Naive thymus-derived CD4-positive, alpha-beta T cell (primary cell): ENCODE data around the gene PLEKHJ1. TPM values are rescaled to one million over a fixed set of nuclear protein-coding genes. Genes with fewer than 3 reads are reported as not detected.

Source experiments
- ATAC-seq: fragments of 150-1000 bp; cut with Tn5 transposase; 2 replicates; pipeline ENCODE4 v1.10.0; 2021; ENCODE audit warnings: mild to moderate bottlenecking, moderate library complexity
- CTCF ChIA-PET: fragments of 350-600 bp; sonication (Branson Sonifier 250); formaldehyde crosslinking; loops from one replicate; lab custom pipeline; 2021; ENCODE audit warnings: antibody characterized with exemption; lab: Charles Lee
- POLR2A ChIA-PET: fragments of 350-600 bp; sonication (Branson Sonifier 250); formaldehyde crosslinking; loops from one replicate; lab custom pipeline; 2021; ENCODE audit warnings: antibody characterized with exemption, inconsistent platforms; lab: Charles Lee
- DNase-seq, 9 donors: peaks; one replicate each; pipeline versions ENCODE4 v3.0.0 to v3.0.0-alpha.2; 2020 to 2022; ENCODE audit warnings: mixed read lengths in 1 of 9
- H3K27ac ChIP-seq: one replicate; pipeline ENCODE4 v1.7.0; 2013; ENCODE audit warnings: mild to moderate bottlenecking, low read depth, low read length, moderate library complexity
- H3K27me3 ChIP-seq, 2 donors: one replicate each; pipeline ENCODE4 v1.7.0; 2013; ENCODE audit warnings: low read length in 2 of 2, mild to moderate bottlenecking in 2 of 2, moderate library complexity in 2 of 2; ENCODE audit not compliant: control insufficient read depth in 2 of 2, insufficient read depth in 2 of 2
- H3K36me3 ChIP-seq, 3 experiments: 1 replicate in 2 of 3; 2 replicates in 1 of 3; pipeline ENCODE4 v1.7.0; 2013; ENCODE audit warnings: low read length in 3 of 3, mild to moderate bottlenecking in 3 of 3, moderate library complexity in 1 of 3; ENCODE audit not compliant: insufficient read depth in 3 of 3, control insufficient read depth in 2 of 3
- H3K4me1 ChIP-seq, 2 donors: one replicate each; pipeline ENCODE4 v1.7.0; 2013; ENCODE audit warnings: low read length in 2 of 2, mild to moderate bottlenecking in 2 of 2, moderate library complexity in 1 of 2; ENCODE audit not compliant: control insufficient read depth in 2 of 2, insufficient read depth in 2 of 2
- H3K4me3 ChIP-seq: 2 replicates; pipeline ENCODE4 v1.7.0; 2013; ENCODE audit warnings: mild to moderate bottlenecking, low read length
- H3K9me3 ChIP-seq, 3 experiments: 1 replicate in 2 of 3; 2 replicates in 1 of 3; pipeline ENCODE4 v1.7.0; 2013; ENCODE audit warnings: low read length in 3 of 3; ENCODE audit not compliant: control insufficient read depth in 2 of 3
- H3K27ac Mint-ChIP-seq, 9 donors: one replicate each; pipeline ENCODE4 v1.8.0; 2020 to 2022; ENCODE audit warnings: mixed read lengths in 9 of 9, mild to moderate bottlenecking in 8 of 9, moderate library complexity in 5 of 9, inconsistent platforms in 2 of 9
- H3K27me3 Mint-ChIP-seq, 5 donors: one replicate each; pipeline ENCODE4 v1.8.0; 2021 to 2022; ENCODE audit warnings: mixed read lengths in 5 of 5, mild to moderate bottlenecking in 1 of 5
- H3K36me3 Mint-ChIP-seq, 5 donors: one replicate each; pipeline ENCODE4 v1.8.0; 2020 to 2022; ENCODE audit warnings: mixed read lengths in 5 of 5, mild to moderate bottlenecking in 3 of 5, inconsistent platforms in 1 of 5
- H3K4me1 Mint-ChIP-seq, 7 donors: one replicate each; pipeline ENCODE4 v1.8.0; 2020 to 2022; ENCODE audit warnings: mixed read lengths in 7 of 7, mild to moderate bottlenecking in 3 of 7, inconsistent platforms in 1 of 7
- H3K4me3 Mint-ChIP-seq, 10 donors: one replicate each; pipeline ENCODE4 v1.8.0; 2020 to 2022; ENCODE audit warnings: mild to moderate bottlenecking in 10 of 10, mixed read lengths in 10 of 10, moderate library complexity in 6 of 10, inconsistent platforms in 2 of 10
- H3K9me3 Mint-ChIP-seq, 11 donors: one replicate each; pipeline ENCODE4 v1.8.0; 2020 to 2022; ENCODE audit warnings: mixed read lengths in 11 of 11, mild to moderate bottlenecking in 4 of 11, inconsistent platforms in 1 of 11, moderate library complexity in 1 of 11
- intact Hi-C, 2 donors: fragments of 100-400 bp; cut with micrococcal nuclease; formaldehyde crosslinking; loops; one replicate each; pipeline ENCODE4 v1.15.1; 2023
- polyA plus RNA-seq, 2 donors: library from polyadenylated mRNA; unstranded; fragments of 300-500 nt; fragmentation: Illumina TruSeq; gene quantifications; one replicate each; pipeline ENCODE4 v1.2.3, GENCODE V29; 2021
- total RNA-seq, 6 experiments: library from RNA in 5 of 6; stranded (reverse) in 5 of 6; gene quantifications; 1 replicate in 5 of 6; 2 replicates in 1 of 6; pipeline ENCODE4 v1.2.3 and lab custom pipeline; 2021 to 2026

The PLEKHJ1 gene
- total and polyA plus RNA-seq, 7 experiments from 2014 or later: 32.9 to 123 (median 51.3) TPM

- intact Hi-C loops: no loop called here
- peaks cover 2 to 11% (median 5%) of the 10 kb centered on the region in 7 donors for H3K4me1 Mint-ChIP-seq
- CTCF ChIA-PET: no interaction called here
- Histone ChIP-seq H3K27me3 (no peaks in the 10 kb centered on the region), H3K27ac (no peak overlapping the region), H3K36me3 (peaks cover 18 to 64% (median 33%) of the 10 kb centered on the region in 3 experiments), H3K4me3 (no peak overlapping the region), H3K9me3 (no peaks in the 10 kb centered on the region), H3K4me1 (peaks cover 8 to 18% of the 10 kb centered on the region in 2 donors)
- peaks cover 0 to 11% (median 0%) of the 10 kb centered on the region in 5 donors for H3K27me3 Mint-ChIP-seq
- no peak overlapping the region for H3K27ac Mint-ChIP-seq
- DNase-seq (no peak), ATAC-seq (no peak)
- peaks cover 0 to 18% (median 5%) of the 10 kb centered on the region in 5 donors for H3K36me3 Mint-ChIP-seq
- no peak overlapping the region for H3K4me3 Mint-ChIP-seq
- POLR2A ChIA-PET: interaction anchor here (0.8 to 0.9 kb wide), 2 partner anchors 11 to 16 kb away, joined by 3 read pairs; no protein-coding TSS in a partner anchor
- H3K9me3 Mint-ChIP-seq: no peaks in the 10 kb centered on the region
Observed at GRCh38 chr19:2247433-2248101, 11.4 kb upstream of the PLEKHJ1 start.

GRCh38 chr19:2246801-2247361 lies 10.8 kb upstream of the PLEKHJ1 start:
- no peak for DNase-seq
- H3K4me3 Mint-ChIP-seq: no peak overlapping the region
- Histone ChIP-seq H3K36me3 (peaks cover 18 to 68% (median 33%) of the 10 kb centered on the region in 3 experiments), H3K4me3 (no peak overlapping the region), H3K4me1 (peaks cover 11 to 21% of the 10 kb centered on the region in 2 donors), H3K9me3 (no peaks in the 10 kb centered on the region), H3K27ac (no peak overlapping the region), H3K27me3 (no peaks in the 10 kb centered on the region)
- H3K4me1 Mint-ChIP-seq: peaks cover 7 to 17% (median 10%) of the 10 kb centered on the region in 7 donors
- ATAC-seq: no peak
- H3K9me3 Mint-ChIP-seq: no peaks in the 10 kb centered on the region
- peaks cover 0 to 22% (median 5%) of the 10 kb centered on the region in 5 donors for H3K36me3 Mint-ChIP-seq
- H3K27ac Mint-ChIP-seq: no peak overlapping the region
- peaks cover 0 to 6% (median 0%) of the 10 kb centered on the region in 5 donors for H3K27me3 Mint-ChIP-seq
- POLR2A ChIA-PET: no interaction called here
- intact Hi-C loops: no loop called here
- CTCF ChIA-PET: no interaction called here

GRCh38 chr19:2246014-2246620 lies 10.0 kb upstream of the PLEKHJ1 start:
- POLR2A ChIA-PET: interaction anchor here (1.6 to 9.7 kb wide), 2 partner anchors 9 to 19 kb away, joined by 3 to 163 read pairs; partner anchors contain the start of genes AMH and JSRP1
- ATAC-seq (no peak), DNase-seq (no peak)
- H3K27me3 ChIP-seq: no peaks in the 10 kb centered on the region
- no peak overlapping the region for H3K4me3 ChIP-seq
- no peaks in the 10 kb centered on the region for H3K9me3 Mint-ChIP-seq
- H3K4me1 ChIP-seq: peaks cover 15 to 24% of the 10 kb centered on the region in 2 donors
- H3K27me3 Mint-ChIP-seq: peaks cover 0 to 3% (median 0%) of the 10 kb centered on the region in 5 donors
- peaks cover 0 to 22% (median 5%) of the 10 kb centered on the region in 5 donors for H3K36me3 Mint-ChIP-seq
- intact Hi-C loops: no loop called here
- no peaks in the 10 kb centered on the region for H3K9me3 ChIP-seq
- CTCF ChIA-PET: no interaction called here
- H3K4me3 Mint-ChIP-seq: no peak overlapping the region
- H3K36me3 ChIP-seq: peaks cover 18 to 69% (median 33%) of the 10 kb centered on the region in 3 experiments
- peak overlapping the region in 1 of 9 donors; percentile 25 for H3K27ac Mint-ChIP-seq
- no peak overlapping the region for H3K27ac ChIP-seq
- H3K4me1 Mint-ChIP-seq: peaks cover 8 to 24% (median 17%) of the 10 kb centered on the region in 7 donors

DNA sequence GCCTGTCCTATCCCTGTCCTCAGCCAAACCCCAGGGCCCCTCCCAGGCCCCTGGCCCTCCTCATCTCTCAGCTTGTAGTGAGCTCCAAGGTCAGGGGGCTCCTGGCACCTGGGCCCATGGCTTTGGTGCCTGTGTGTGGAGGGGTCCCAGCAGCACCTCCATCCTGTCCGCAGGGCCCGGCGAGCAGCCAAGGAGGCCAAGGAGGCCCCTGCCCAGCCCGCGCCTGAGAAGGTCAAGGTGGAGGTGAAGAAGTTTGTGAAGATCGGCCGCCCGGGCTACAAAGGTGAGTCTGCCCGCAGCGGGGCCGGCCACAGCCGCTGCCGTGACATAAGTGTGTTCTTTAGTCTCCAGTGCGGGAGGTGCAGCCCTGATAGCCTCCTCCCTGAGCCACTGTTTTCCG lies 9.1 kb upstream of the PLEKHJ1 start:
- Mint-ChIP-seq H3K27ac (no peak overlapping the region), H3K4me1 (peaks cover 17 to 33% (median 25%) of the 10 kb centered on the region in 7 donors), H3K4me3 (no peak overlapping the region), H3K36me3 (peaks cover 0 to 22% (median 6%) of the 10 kb centered on the region in 5 donors), H3K27me3 (peaks cover 0 to 3% (median 0%) of the 10 kb centered on the region in 5 donors), H3K9me3 (no peaks in the 10 kb centered on the region)
- H3K4me3 ChIP-seq: no peak overlapping the region
- no peak for DNase-seq
- H3K36me3 ChIP-seq: peaks cover 18 to 69% (median 33%) of the 10 kb centered on the region in 3 experiments
- intact Hi-C loops: no loop called here
- H3K4me1 ChIP-seq: peaks cover 24 to 27% of the 10 kb centered on the region in 2 donors
- ChIA-PET CTCF (no interaction called here), POLR2A (interaction anchor here (0.7 to 9.7 kb wide), 4 partner anchors 10 to 138 kb away, joined by 3 to 163 read pairs (median 4); partner anchors contain the start of genes AMH and JSRP1)
- H3K27ac ChIP-seq: no peak overlapping the region
- ATAC-seq: no peak
- no peaks in the 10 kb centered on the region for H3K27me3 ChIP-seq
- no peaks in the 10 kb centered on the region for H3K9me3 ChIP-seq

- Mint-ChIP-seq H3K27me3 (no peaks in the 10 kb centered on the region), H3K36me3 (peaks cover 4 to 22% (median 10%) of the 10 kb centered on the region in 5 donors), H3K9me3 (no peaks in the 10 kb centered on the region), H3K27ac (no peak overlapping the region), H3K4me1 (peaks cover 25 to 41% (median 32%) of the 10 kb centered on the region in 7 donors), H3K4me3 (no peak overlapping the region)
- Histone ChIP-seq H3K27me3 (no peaks in the 10 kb centered on the region), H3K36me3 (peaks cover 18 to 69% (median 33%) of the 10 kb centered on the region in 3 experiments), H3K4me1 (peaks cover 26 to 33% of the 10 kb centered on the region in 2 donors), H3K9me3 (no peaks in the 10 kb centered on the region), H3K27ac (no peak overlapping the region), H3K4me3 (no peak overlapping the region)
- ChIA-PET CTCF (no interaction called here), POLR2A (interaction anchor here (0.7 to 9.7 kb wide), 4 partner anchors 11 to 139 kb away, joined by 3 to 163 read pairs (median 4); partner anchors contain the start of genes AMH and JSRP1)
- DNase-seq (no peak), ATAC-seq (no peak)
- intact Hi-C loops: no loop called here
Observed at GRCh38 chr19:2244486-2244885, 8.4 kb upstream of the PLEKHJ1 start.

- H3K27me3 Mint-ChIP-seq: no peaks in the 10 kb centered on the region
- no peaks in the 10 kb centered on the region for H3K9me3 ChIP-seq
- no peak overlapping the region for H3K4me3 ChIP-seq
- H3K27ac Mint-ChIP-seq: no peak overlapping the region
- H3K4me1 Mint-ChIP-seq: peaks cover 29 to 45% (median 35%) of the 10 kb centered on the region in 7 donors
- no peaks in the 10 kb centered on the region for H3K27me3 ChIP-seq
- H3K4me3 Mint-ChIP-seq: no peak overlapping the region
- ATAC-seq: no peak
- H3K9me3 Mint-ChIP-seq: peaks cover 0 to 1% (median 0%) of the 10 kb centered on the region in 11 donors
- DNase-seq: no peak
- ChIA-PET POLR2A (interaction anchor here (1.0 to 9.7 kb wide), 2 partner anchors 11 to 28 kb away, joined by 3 to 163 read pairs; partner anchors contain the start of genes AMH and JSRP1), CTCF (no interaction called here)
- no peak overlapping the region for H3K27ac ChIP-seq
- intact Hi-C loops: no loop called here
- peaks cover 6 to 22% (median 12%) of the 10 kb centered on the region in 5 donors for H3K36me3 Mint-ChIP-seq
- H3K36me3 ChIP-seq: peaks cover 18 to 69% (median 31%) of the 10 kb centered on the region in 3 experiments
- peaks cover 30 to 37% of the 10 kb centered on the region in 2 donors for H3K4me1 ChIP-seq
Observed at GRCh38 chr19:2244125-2244411, 7.9 kb upstream of the PLEKHJ1 start.
